NCI-H82 treated with DMSO at 0.1 percent for 48 hours (cell line): Measurements from ENCODE around the gene P4HA3.
"Not testable (repeated sequence)": the region's sequence is repeated elsewhere in the genome, so short reads cannot be mapped to it uniquely, and the experiment has no call there.

ENCODE experiments used
- DNase-seq: peaks from one replicate; lab custom pipeline; 2025; ENCODE audit not compliant: unreplicated experiment; lab: John Stamatoyannopoulos, UW

The P4HA3 gene

DNA sequence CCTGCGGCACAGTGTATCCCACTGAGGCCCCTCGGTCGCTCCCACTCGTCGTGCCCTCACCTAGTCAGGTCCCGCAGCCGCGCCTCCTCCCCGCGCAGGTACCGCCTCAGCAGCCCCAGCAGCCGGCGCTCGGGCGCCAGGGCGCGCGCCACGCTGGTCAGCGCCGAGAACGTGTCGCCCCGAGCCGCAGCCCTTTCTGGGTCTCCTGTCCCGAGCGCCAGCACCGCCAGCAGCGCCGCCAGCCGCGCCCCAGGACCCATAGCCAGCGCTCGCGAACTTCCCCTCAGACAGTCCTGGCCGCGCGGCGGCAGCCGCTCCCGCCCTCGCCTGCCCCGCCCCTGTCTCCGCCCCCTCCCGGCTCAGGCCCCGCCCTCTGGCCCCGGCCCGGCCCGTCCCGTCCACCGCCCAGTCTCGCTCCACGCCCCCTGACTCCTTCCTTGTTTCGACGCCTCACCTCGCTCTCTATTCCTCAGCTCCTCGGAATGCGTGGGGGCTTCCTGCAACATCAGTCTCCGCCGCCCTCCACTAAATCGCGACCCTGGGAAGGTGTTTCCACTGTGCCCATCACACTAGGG lies at the start of gene P4HA3:
P4HA3 (minus strand) TSS at position 289 of the 575 bp plus-strand sequence; CDS start at position 260, 29 bp downstream.
- DNase-seq, result no peak

DNA sequence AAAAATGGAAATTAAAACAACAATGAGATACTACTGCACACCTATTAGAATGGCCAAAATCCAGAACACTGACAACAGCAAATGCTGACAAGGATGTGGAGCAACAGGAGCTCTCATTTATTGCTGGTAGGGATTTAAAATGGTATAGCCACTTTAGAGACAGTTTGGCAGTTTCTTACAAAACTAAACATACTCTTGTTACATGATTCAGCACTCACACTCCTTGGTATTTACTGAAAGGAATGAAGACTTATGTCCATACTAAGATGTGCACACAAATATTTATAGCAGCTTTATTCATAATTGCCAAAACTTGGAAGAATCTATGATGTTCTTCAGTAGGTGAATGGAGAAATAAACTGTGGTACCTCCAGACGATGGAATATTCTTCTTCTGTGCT lies 46.0 kb upstream of the P4HA3 start:
- DNase-seq, result no peak

DNA sequence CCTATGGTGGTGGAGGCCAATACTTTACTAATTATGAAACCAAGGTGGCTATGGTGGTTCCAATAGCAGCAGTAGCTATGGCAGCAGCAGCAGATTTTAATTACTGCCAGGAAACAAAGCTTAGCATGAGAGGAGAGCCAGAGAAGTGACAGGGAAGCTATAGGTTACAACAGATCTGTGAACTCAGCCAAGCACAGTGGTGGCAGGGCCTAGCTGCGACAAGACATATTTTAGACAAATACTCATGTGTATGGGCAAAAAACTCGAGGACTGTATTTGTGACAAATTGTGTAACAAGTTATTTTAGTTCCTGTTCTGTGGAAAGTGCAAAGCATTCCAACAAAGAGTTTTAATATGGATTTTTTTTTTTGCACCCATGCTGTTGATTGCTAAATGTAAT lies 44.2 kb upstream of the P4HA3 start:
- DNase-seq, result no peak

DNA sequence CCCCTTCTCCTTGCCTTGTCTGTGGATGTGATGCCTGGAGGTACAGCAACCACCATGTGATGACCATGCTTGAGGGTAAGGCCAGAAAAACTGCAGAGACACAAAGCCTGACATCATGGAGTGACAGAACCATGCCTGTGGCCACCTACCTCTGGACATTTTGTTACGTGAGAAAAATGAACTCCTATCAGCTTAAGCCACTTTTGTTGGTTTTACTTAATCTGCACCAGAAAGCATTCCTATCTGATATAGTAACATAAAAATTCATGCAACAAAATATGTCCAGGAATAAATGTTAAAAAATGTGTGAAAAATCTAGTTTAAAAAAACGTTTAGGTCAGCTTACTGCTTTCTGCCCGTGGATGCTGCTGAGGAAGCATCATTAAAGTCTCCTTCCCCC lies 42.6 kb upstream of the P4HA3 start:
- no peak for DNase-seq

GRCh38 chr11:74347381-74347780 lies 35.9 kb upstream of the P4HA3 start:
- no peak for DNase-seq

DNA sequence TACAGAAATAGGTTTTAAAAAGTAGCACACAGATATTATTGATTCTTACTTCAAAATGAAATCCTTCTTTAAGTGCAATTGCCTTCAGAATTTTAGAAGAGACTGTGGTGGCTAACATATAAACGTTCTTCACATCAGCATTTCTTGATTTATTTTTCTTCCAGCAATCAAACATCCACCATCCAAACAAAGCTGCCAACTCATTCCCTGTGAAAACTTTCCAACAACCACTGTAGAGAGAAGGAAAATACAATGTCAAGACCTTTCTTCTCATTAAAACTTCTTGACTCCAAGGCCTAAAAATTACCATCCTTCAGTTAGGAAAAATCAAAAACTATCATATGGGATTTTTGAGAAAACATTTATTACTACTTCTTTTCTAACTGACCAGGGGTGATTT lies 34.0 kb upstream of the P4HA3 start:
- no peak for DNase-seq

GRCh38 chr11:74341921-74342320 lies 30.5 kb upstream of the P4HA3 start:
- DNase-seq, result no peak

GRCh38 chr11:74339619-74340018 lies 28.2 kb upstream of the P4HA3 start:
- no peak for DNase-seq

DNA sequence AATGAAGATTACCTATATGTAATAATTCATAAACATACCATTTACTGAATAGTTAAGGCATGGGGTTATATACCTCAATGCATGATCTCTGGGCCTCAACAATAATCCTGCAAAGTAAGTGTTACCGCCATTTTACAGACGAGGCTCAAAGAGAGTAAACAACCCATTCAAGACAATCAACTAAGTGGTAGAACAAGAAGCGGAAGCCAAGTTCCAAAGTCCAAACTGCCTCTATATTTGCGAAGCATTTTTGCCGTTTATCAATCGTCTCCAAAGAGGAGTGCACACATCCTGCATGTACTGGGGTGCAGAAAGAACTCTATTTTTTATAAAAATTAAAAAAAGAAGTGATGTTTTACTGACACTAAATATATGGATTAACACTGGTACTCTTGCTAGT lies 27.5 kb upstream of the P4HA3 start:
- no peak for DNase-seq

DNA sequence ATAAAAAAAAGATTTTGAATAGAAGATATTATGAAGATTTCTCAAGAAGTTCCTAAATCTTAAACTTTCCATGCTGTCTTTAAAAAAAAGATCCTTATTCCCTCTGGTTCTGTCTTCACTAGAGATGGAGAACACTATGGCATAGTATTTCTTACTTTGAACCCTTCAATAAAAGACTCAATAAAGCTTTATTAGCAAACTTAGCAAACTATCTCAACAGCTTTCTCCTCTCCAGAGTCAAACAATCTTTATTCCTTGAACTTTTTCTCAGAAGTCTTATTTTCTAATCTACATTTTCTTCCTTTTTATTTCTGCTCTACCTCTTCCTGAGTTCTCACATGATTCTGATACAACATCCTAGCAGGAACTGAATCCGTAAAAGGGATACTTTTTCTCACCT lies 21.8 kb upstream of the P4HA3 start:
- no peak for DNase-seq

DNA sequence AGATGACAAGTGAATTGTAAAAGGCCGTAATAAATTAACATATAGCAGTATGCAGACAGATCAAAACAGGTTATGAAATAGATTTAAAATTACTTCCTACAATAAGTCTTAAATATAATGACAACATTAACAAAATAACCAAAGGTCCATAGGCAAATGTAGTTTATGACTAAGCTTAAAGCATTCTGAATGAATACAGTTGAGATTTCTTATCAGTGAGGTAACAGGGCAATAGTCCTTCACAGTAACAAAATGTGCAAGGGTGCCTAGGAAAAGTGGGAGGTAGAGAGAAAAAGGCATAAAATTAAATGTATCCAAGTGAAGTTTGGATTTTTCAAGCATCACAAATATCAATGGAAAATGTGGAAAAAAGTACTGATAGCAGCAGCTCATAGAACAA lies 20.9 kb upstream of the P4HA3 start:
- no peak for DNase-seq

- not testable (repeated sequence) for DNase-seq
Observed at GRCh38 chr11:74331000-74331399, 19.6 kb upstream of the P4HA3 start.

- DNase-seq, result no peak
Observed at GRCh38 chr11:74330075-74330858, 18.8 kb upstream of the P4HA3 start.

DNA sequence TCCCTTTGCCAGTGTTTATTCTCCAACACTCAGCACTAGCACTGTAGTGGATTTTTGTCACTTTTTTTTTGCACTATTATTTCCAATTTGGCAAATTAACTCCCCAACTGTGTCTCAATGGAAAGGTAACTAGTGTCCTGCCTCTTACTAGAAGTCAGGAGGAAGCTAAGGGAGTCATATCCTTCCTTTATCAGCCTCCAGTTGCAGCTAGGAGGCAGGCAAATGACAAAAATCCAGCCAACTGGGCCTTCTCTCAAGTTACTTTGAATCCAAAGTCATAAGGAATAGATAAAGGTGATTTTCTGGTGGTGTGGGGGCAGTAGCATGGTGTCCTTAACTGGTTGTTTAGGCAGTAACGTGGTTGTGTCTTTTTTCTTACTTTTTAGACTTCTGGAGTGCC lies 15.6 kb upstream of the P4HA3 start:
- no peak for DNase-seq

DNA sequence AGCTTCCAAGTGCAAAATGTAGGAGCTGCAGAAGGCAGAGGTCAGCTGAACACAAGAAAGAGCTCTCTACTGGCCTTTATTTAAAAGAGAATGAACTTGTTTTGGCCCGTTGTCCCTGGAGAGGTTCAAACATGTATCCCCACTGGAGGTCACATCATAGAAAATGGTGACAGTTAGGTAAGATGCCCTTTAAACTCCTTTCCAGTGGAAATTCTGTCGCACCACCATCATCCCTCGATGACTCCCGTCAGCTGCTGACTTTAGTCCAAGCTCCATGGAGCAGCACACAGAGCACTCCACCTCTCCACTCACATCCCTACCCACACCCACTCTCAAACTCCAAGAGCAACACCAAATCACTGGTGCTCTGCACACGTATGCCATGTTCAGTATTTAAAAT lies 15.2 kb upstream of the P4HA3 start:
- DNase-seq, result no peak

DNA sequence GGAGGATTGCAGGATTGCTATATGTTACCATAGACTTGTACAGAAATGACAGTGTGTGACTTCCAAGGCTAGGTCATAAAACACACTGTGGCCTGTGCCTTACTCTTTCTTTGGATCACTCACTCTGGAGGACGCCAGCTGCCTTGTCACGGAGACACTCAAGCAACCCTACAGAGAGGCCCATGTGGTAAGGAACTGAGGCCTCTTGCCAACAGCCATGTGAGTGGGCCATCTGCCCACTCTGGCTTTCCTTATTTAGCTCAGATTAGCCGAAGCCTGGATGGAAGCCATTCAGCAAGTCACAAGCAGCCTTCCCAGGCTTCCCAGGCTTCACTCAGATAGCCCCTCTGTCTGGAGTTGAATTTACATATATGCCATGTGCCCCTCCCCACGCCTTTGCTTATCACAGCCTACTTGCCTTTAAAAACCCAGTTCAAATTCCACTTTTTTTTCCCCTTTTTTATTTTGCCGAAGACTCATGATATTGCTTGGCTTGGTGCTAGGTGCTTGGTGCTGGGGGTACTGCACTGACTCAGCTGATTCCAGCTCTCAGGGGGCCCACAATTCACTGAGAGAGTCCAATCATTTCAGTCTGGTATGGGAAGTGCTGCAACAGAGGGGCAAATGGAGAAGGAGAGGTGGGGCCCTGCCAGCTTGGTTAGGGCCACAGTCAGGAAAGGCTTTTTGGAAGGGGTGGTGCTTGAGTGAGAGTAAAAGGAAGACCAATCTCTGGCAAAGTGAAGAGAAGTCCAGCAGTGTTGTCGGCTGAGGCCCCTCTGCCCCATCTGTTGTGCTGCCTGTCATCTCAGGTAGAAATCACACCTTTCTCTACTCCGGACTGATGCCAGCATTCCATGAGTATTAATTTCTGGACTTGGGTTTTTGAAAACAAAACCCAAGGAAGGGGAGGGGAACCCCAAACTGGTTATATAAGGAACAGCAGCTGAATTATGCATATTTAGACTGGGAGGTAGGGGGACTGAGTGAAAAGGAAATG lies 14.5 kb upstream of the P4HA3 start:
- peak; percentile 16 for DNase-seq

DNA sequence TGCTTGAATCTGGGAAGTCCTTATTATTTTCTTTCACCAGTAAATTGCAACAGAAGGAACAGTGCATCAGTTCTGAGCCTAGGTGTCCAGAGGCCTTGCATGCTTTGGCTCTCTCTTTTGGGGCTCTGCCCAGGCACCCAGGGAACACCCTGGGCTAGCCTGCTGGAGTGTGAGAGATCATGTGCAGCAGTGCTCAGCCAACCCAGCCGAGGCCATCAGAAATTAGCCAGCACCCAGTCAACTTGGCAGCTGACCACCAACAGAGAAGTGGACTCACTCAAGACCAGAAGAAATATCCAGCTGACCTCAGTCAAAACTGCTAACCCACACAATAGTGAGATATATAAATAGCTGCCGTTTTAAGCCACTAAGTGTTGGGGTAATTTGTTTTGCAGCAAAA lies 11.2 kb upstream of the P4HA3 start:
- no peak for DNase-seq

DNA sequence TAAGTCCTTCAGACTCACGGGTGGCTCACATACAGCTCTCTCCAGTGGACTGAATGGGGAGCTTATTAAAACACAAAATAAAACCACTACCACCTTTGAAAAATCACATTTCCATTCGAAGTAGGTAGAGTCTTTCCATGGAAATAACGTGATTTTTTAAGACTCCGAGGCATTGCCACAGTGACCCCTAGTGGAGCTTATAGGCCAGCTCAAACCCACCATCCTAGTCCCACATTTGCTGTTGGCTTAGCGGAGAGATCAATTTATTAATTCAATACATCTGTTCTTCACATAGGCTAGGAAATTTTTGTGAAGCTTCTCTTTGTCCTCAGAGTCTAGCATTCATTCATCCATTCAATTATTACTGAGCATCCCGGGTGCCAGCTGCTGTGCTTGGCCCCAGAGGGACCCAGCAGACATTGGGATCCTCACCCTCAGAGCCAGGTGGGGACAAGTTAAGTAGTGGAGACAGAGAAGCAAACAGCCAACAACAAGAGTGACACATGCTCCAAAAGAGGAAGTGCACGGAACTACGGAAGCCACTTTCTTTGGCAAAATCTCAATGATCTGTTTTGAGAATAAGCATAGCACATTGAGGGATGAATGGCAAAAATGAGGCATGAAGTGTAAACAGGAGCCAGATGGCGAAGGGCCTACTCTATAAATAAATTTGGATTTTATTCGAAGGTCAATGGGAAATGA lies 10.2 kb upstream of the P4HA3 start:
- no peak for DNase-seq

DNA sequence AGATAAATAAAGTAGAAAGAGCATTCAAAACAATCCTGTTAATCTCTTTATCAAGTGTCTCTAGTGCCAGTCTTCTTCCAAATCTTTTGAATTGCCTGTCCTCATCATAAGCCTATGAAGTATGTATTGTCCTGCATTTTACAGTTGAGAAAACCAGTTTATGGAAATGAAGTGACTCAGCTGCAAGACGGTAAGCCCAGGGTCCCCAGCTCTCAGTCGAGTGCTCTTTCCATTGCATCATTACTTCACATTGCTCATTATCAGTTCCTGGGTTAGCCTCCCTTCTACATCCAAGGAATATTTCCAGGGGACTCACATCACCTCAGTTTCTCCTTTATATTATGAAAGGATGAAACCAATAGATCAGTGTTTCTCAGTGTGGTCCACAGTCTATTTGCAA lies 9.1 kb upstream of the P4HA3 start:
- DNase-seq, result no peak

- no peak for DNase-seq
Observed at GRCh38 chr11:74319139-74319816, 7.8 kb upstream of the P4HA3 start.
